Endothelial cell of umbilical vein (primary cell): Measurements from ENCODE around the gene ATF1. TPM values are rescaled to one million over a fixed set of nuclear protein-coding genes. Genes with fewer than 3 reads are reported as not detected.

Source experiments
- BruUV-seq: library from RNA; stranded (reverse); fragments of 400-500 nt; replicated peaks from 2 replicates; lab custom pipeline; 2021; lab: Mats Ljungman, UMichigan
- CTCF ChIA-PET: fragments of 300-600, 350-600 bp; sonication (Branson Sonifier 250); formaldehyde crosslinking; loops from one replicate; lab custom pipeline; 2021; ENCODE audit warnings: antibody characterized with exemption, inconsistent platforms; lab: Charles Lee
- POLR2A ChIA-PET: fragments of 300-600, 350-600 bp; sonication (Branson Sonifier 250); formaldehyde crosslinking; loops from one replicate; lab custom pipeline; 2021; ENCODE audit warnings: antibody characterized with exemption, inconsistent platforms; lab: Charles Lee
- DNase-seq: peaks from one replicate; pipeline ENCODE4 v3.0.0-alpha.2; 2011; ENCODE audit warnings: low read depth, low spot score
- FAIRE-seq: peaks from 2 replicates; lab custom pipeline; 2011; peaks lifted over from hg19 to GRCh38; lab: Jason Lieb, UNC
- H2AFZ ChIP-seq: 2 replicates; pipeline ENCODE4 v1.6.0; 2012; ENCODE audit warnings: low read depth, low read length, control low read depth, inconsistent platforms
- H3K27ac ChIP-seq: 2 replicates; pipeline ENCODE4 v1.5.1; 2011; ENCODE audit warnings: low read depth, mild to moderate bottlenecking, control low read depth, low read length, moderate library complexity; ENCODE audit not compliant: insufficient read depth
- H3K27me3 ChIP-seq, 2 experiments: 2 replicates each; pipeline versions ENCODE4 v1.6.0 to v1.6.1; 2011; ENCODE audit warnings: low read length in 2 of 2, mixed read lengths in 1 of 2; ENCODE audit not compliant: control insufficient read depth in 2 of 2, insufficient read depth in 2 of 2
- H3K36me3 ChIP-seq, 2 experiments: 2 replicates in 1 of 2; 3 replicates in 1 of 2; pipeline ENCODE4 v1.5.1; 2011; ENCODE audit warnings: low read length in 2 of 2, mild to moderate bottlenecking in 1 of 2, moderate library complexity in 1 of 2; ENCODE audit not compliant: control insufficient read depth in 2 of 2, insufficient read depth in 2 of 2; ENCODE audit errors: extremely low read depth in 1 of 2
- H3K4me1 ChIP-seq: 3 replicates; pipeline ENCODE4 v1.5.1; 2011; ENCODE audit warnings: mild to moderate bottlenecking, low read length; ENCODE audit not compliant: control insufficient read depth, insufficient read depth; ENCODE audit errors: extremely low read depth
- H3K4me2 ChIP-seq: 2 replicates; pipeline ENCODE4 v1.6.1; 2011; ENCODE audit warnings: low read length, control low read depth, mixed read lengths; ENCODE audit not compliant: insufficient read depth
- H3K4me3 ChIP-seq, 3 experiments: fragments of 200-600 bp in 1 of 3; sonication (generic), shearing (Covaris generic) in 1 of 3; replicated peaks in 1 of 3; 2 replicates each; pipeline ENCODE4 v1.5.1; 2011 to 2016; ENCODE audit warnings: control low read depth in 3 of 3, low read length in 3 of 3, mild to moderate bottlenecking in 2 of 3, inconsistent platforms in 1 of 3, low read depth in 1 of 3, moderate library complexity in 1 of 3; ENCODE audit not compliant: insufficient read depth in 1 of 3
- H3K79me2 ChIP-seq: 2 replicates; pipeline ENCODE4 v1.6.0; 2012; ENCODE audit warnings: low read length, inconsistent platforms; ENCODE audit not compliant: control insufficient read depth, insufficient read depth
- H3K9ac ChIP-seq: replicated peaks from 2 replicates; pipeline ENCODE3; 2011; ENCODE audit warnings: low read length, control low read depth; ENCODE audit not compliant: insufficient read depth; ENCODE audit errors: extremely low read depth
- H3K9me1 ChIP-seq: replicated peaks from 3 replicates; pipeline ENCODE4 v1.6.0; 2011; ENCODE audit warnings: mild to moderate bottlenecking, low read length; ENCODE audit not compliant: control insufficient read depth, insufficient read depth; ENCODE audit errors: extremely low read depth
- H3K9me3 ChIP-seq: replicated peaks from 2 replicates; pipeline ENCODE4 v1.5.1; 2012; ENCODE audit warnings: low read length, inconsistent platforms; ENCODE audit not compliant: control insufficient read depth, insufficient read depth
- H4K20me1 ChIP-seq: replicated peaks from 2 replicates; pipeline ENCODE3; 2011; ENCODE audit warnings: mild to moderate bottlenecking, low read length; ENCODE audit not compliant: control insufficient read depth, insufficient read depth; ENCODE audit errors: extremely low read depth
- CTCF ChIP-seq, 2 donors: IDR thresholded peaks; 1 replicate in 1 of 2; 2 replicates in 1 of 2; pipeline ENCODE4 v1.5.1; 2011; ENCODE audit warnings: low read length in 2 of 2, mild to moderate bottlenecking in 2 of 2, moderate library complexity in 2 of 2, control low read depth in 1 of 2, inconsistent platforms in 1 of 2, low read depth in 1 of 2; ENCODE audit not compliant: insufficient read depth in 1 of 2; ENCODE audit errors: extremely low read depth in 1 of 2
- EZH2 ChIP-seq: IDR thresholded peaks from 2 replicates; pipeline ENCODE4 v1.6.1; 2012; ENCODE audit warnings: borderline replicate concordance, low read depth, mild to moderate bottlenecking, moderate library complexity, low read length, inconsistent platforms; ENCODE audit not compliant: severe bottlenecking
- FOS ChIP-seq: IDR thresholded peaks from 2 replicates; pipeline ENCODE4 v1.6.1; 2011; ENCODE audit warnings: mild to moderate bottlenecking, low read length, moderate library complexity, borderline replicate concordance; ENCODE audit not compliant: insufficient read depth
- GATA2 ChIP-seq: IDR thresholded peaks from 2 replicates; pipeline ENCODE4 v1.7.0; 2011; ENCODE audit warnings: low read depth, mild to moderate bottlenecking, moderate library complexity, mixed read lengths, low read length; ENCODE audit not compliant: insufficient read length, insufficient read depth
- JUN ChIP-seq: IDR thresholded peaks from 2 replicates; pipeline ENCODE4 v1.6.1; 2011; ENCODE audit warnings: borderline replicate concordance, low read depth; ENCODE audit not compliant: insufficient read length, insufficient read depth
- MAX ChIP-seq: IDR thresholded peaks from 2 replicates; pipeline ENCODE4 v1.6.1; 2011; ENCODE audit not compliant: insufficient read depth, insufficient read length
- MYC ChIP-seq: IDR thresholded peaks from one replicate; pipeline ENCODE4 v1.6.1; 2011; ENCODE audit warnings: mild to moderate bottlenecking, low read depth, low read length
- POLR2A ChIP-seq: IDR thresholded peaks from 2 replicates; pipeline ENCODE4 v1.6.1; 2012; ENCODE audit warnings: low read depth, mild to moderate bottlenecking, control low read depth, low read length
- POLR2AphosphoS5 ChIP-seq: IDR thresholded peaks from 2 replicates; pipeline ENCODE4 v1.6.1; 2012; ENCODE audit warnings: low read depth, mild to moderate bottlenecking, control low read depth, low read length, moderate library complexity; ENCODE audit not compliant: insufficient read depth
- dilution Hi-C: fragments of 300-500 bp; cut with MboI; formaldehyde crosslinking; loops from one replicate; pipeline ENCODE4 v1.15.0; 2019; ENCODE audit warnings: low sequenced_read_pairs; ENCODE audit not compliant: extremely low pct_ligation_motif_present
- intact Hi-C: fragments of 100-400 bp; cut with micrococcal nuclease; formaldehyde crosslinking; loops from one replicate; pipeline ENCODE4 v1.10.0; 2022
- polyA plus RNA-seq, 4 experiments: library from polyadenylated mRNA; depleted of rRNA in 3 of 4; stranded (reverse) in 3 of 4; unstranded in 1 of 4; fragments of >200 nt; gene quantifications; 2 replicates each; pipeline versions ENCODE4 v1.2.1 to v1.2.3, GENCODE V29; 2011 to 2012; ENCODE audit warnings: missing spikeins in 1 of 4
- total RNA-seq: library from RNA; stranded (reverse); gene quantifications from 2 replicates; pipeline ENCODE4 v1.2.3, GENCODE V29; 2021

ATF1 gene
- total and polyA plus RNA-seq, 2 donors (not counting 3 experiments of a cell fraction or from before 2014, with no cell fraction given): 14.5 to 26.7 TPM

GRCh38 chr12:50720085-50720484 is 43.8 kb upstream of the ATF1 start:
- no TSS peak for BruUV-seq
- no peak for TF ChIP-seq POLR2A
- ChIA-PET POLR2A (no interaction called here), CTCF (no interaction called here)
- FAIRE-seq (no peak), DNase-seq (no peak)
- Histone ChIP-seq H3K9me1 (no peaks in the 10 kb centered on the region), H3K4me2 (no peak overlapping the region), H3K36me3 (peaks cover 15 to 30% of the 10 kb centered on the region in 2 experiments), H3K9ac (no peak overlapping the region), H3K79me2 (no peaks in the 10 kb centered on the region), H3K4me1 (no peaks in the 10 kb centered on the region), H3K27me3 (no peaks in the 10 kb centered on the region), H2AFZ (no peak overlapping the region), H3K27ac (no peak overlapping the region), H3K9me3 (no peaks in the 10 kb centered on the region), H4K20me1 (no peaks in the 10 kb centered on the region), H3K4me3 (no peak overlapping the region)
- dilution Hi-C loops: no loop called here
- intact Hi-C loops: no loop called here

DNA sequence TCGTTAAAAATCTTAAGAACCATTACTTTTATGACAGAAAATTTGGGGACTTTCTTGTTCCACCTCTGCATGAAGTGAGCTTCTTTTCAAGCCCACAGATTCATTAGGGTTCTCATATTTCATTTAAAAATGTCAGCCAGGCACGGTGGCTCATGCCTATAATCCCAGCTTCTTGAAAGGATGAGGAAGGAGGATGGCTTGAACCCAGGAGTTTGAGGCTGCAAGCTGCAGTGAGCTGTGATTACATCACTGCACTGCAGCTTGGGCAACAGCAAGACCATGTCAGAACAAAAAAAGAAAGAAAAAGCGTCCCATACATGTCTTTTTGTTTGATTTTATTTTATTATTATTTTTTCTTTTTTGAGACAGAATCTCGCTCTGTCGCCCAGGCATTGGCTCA is 43.4 kb upstream of the ATF1 start:
- no peak overlapping the region for H3K4me2 ChIP-seq
- no peak for FAIRE-seq
- H3K4me1 ChIP-seq: no peaks in the 10 kb centered on the region
- H3K9me3 ChIP-seq: no peaks in the 10 kb centered on the region
- H3K9ac ChIP-seq: no peak overlapping the region
- H3K9me1 ChIP-seq: no peaks in the 10 kb centered on the region
- no peak for TF ChIP-seq GATA2
- TF ChIP-seq FOS: no peak
- TF ChIP-seq POLR2A: no peak
- TF ChIP-seq MAX: no peak
- TF ChIP-seq POLR2AphosphoS5: no peak
- TF ChIP-seq JUN: no peak
- no peak for TF ChIP-seq EZH2
- TF ChIP-seq CTCF (IDR thresholded peaks at IDR 0.05; ENCODE audit: extremely low read depth in 1 of 2, insufficient read depth in 1 of 2, low read depth in 1 of 2, low read length in 2 of 2): no peak
- no peak for TF ChIP-seq MYC
- H2AFZ ChIP-seq: no peak overlapping the region
- ChIA-PET POLR2A (no interaction called here), CTCF (no interaction called here)
- H3K27ac ChIP-seq: no peak overlapping the region
- no peaks in the 10 kb centered on the region for H4K20me1 ChIP-seq
- peaks cover 18 to 30% of the 10 kb centered on the region in 2 experiments for H3K36me3 ChIP-seq
- BruUV-seq: no TSS peak
- H3K79me2 ChIP-seq: no peaks in the 10 kb centered on the region
- intact Hi-C loops (no loop called here), dilution Hi-C loops (no loop called here)
- no peak overlapping the region for H3K4me3 ChIP-seq
- no peak for DNase-seq
- H3K27me3 ChIP-seq: no peaks in the 10 kb centered on the region
